NCI-H748 treated with DMSO at 0.1 percent for 48 hours (cell line): Measurements from ENCODE around the gene ARHGAP32.
"Not testable (repeated sequence)": the region's sequence is repeated elsewhere in the genome, so short reads cannot be mapped to it uniquely, and the experiment has no call there.

Source experiments
- DNase-seq: peaks from one replicate; lab custom pipeline; 2025; lab: John Stamatoyannopoulos, UW

The ARHGAP32 gene

DNA sequence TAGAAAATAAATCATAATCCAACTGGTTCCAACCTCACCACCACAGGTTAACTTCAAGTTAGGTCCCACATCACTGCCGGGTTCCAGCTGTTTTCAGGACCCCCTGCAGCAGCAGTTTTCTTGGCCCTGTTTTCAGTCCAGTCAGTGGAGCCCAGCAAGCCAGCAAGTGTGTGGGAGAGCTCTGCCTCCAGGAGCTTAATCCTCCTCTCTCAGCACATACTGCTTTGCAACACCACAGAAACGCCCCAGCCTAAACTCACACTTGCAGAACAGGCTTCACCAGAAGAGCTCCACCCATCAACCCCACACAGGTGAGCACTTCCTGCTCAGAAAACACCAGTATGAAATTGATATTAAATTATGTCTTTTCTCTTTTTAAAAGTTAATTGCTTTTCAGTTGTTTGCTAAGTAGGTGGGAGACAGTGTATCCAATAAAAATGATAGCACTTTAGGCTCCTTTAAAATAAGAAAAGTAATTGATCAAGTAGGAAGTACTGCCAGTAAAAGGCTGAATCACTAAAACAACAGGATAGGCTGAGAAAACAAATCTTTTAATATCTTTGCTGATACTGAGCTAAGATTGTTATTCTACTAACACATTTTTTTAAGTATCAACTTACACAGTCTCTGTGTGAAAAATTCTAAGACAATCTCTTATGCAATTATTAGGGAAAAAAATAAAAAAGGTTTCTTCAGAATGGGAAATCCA, 168.0 kb downstream of the ARHGAP32 start:
- DNase-seq = peak; percentile 45

DNA sequence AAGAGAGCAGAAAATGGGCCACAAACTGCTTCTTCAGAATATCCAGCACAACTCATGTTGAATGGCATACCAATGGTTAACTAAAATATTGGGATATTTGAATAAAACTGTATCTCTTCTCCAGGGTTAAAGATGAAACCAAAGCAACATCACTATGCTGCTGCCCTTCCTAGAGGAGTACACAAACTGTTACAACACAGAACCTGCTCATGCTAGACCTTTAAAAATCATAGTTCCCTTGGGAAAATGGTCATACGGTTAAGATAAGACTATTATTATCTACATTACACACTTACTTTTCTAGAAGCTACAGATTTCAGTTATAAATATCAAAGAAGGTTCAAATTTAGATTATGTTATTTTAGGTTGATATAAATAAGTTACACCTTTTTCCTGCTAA, 170.8 kb downstream of the ARHGAP32 start:
- no peak for DNase-seq

DNA sequence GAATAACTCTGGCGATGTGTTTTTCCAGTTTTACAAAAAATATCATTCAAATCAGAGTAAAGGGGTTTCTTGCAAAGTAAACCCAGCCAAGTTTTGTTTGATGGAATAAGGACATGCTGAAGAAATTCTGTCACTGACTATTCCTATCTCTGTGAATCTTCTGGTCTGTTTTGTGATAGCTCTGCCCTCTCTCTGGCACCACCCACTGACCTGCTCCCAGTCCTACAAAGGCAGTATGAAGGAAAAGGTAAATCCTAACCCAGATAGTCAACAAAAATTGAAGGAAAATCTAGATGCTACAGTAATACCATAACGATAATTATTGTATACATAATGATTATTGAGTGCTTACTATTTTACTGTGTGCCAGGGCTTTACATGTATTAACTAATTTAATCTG, 173.1 kb downstream of the ARHGAP32 start:
- DNase-seq = no peak

GRCh38 chr11:129018126-129018525, 174.0 kb downstream of the ARHGAP32 start:
- DNase-seq = no peak

- no peak for DNase-seq
Observed at GRCh38 chr11:129013737-129014475, 178.2 kb downstream of the ARHGAP32 start.

DNA sequence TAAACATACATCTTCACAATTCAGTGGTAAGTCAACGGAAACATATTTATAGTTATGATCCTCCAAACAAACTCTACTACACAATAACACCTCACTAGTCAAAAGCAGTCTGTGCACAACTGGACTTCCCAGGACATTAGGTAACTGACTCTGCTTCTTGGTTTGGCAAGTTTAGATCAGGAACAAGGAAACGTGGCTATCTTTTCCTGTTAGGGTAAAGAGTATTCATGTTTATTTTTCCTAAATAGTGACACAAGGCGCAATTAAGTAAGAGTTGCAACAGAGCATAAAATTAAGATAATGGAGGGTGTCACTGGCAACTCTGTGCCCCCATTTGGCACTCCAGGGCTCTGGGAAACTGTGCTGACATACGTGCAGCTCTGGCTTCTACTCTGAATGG, 179.2 kb downstream of the ARHGAP32 start:
- no peak for DNase-seq

DNA sequence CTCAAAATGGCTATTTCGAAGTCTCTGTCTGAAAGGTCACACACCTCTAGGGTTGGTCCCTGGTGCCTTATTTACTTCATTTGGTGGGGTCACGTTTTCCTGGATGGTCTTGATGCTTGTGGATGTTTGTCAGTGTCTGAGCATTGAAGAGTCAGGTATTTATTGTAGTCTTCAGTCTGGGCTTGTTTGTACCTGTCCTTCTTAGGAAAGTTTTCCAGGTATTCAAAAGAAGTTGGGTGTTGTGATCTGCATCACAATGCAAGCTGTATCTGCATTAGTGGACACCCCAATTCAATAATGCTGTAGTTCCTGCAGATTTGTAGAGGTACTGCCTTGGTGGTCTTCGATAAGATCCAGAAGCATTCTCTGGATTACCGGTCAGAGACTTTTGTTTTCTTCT, 186.0 kb downstream of the ARHGAP32 start:
- DNase-seq = no peak

DNA sequence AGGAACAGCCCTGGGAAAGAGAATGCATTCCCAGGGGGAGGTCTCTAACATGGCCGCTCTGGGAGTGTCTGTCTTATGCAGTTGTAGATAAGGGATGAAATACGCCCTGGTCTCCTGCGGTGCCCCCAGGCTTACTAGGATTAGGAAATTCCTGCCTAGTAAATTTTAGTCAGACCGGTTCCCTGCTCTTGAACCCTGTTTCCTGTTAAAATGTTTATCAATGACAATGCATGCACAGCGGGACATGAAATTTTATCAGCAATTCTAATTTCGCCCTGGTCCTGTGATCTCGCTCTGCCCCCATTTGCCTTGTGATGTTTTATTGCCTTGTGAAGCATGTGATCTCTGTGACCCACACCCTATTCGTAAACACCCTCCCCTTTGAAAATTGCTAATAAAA, 193.0 kb downstream of the ARHGAP32 start:
- DNase-seq = not testable (repeated sequence)

DNA sequence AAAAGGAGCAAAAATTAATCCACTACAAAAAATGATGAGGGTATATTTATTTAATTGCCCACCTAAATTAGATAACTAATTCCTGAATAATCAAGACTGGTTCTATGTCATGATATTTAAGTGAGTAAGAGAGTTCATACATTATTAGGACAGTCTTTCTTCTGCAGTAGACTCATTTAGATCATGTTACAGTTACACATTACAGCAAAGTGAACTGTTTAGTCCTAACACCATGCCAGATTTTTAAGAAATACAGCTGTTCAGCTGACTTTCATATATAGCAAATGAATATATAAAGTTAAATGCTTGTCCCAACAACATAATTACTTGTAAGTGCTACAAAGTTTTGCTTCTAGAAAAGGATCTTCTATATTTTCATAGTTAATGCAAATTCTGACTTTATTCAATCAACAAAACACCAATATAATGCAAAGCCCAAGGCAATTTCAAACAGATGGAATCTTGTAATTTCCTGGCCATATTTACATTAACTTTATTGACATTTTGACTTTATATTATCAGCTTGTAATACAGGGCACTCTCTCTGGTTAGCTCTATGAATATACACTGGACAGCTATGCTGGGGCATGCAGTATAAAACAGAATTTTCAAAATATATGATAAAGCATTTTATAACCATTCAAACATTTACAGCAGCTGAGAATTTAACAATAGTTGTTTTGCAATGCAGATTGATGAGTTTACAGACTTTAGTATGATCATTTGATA, 203.7 kb downstream of the ARHGAP32 start:
- DNase-seq = no peak

- DNase-seq = no peak
Observed at GRCh38 chr11:128985880-128986279, 206.2 kb downstream of the ARHGAP32 start.

GRCh38 chr11:128983023-128983422, 209.1 kb downstream of the ARHGAP32 start:
- no peak for DNase-seq

GRCh38 chr11:128981254-128981653, 210.9 kb downstream of the ARHGAP32 start:
- no peak for DNase-seq

DNA sequence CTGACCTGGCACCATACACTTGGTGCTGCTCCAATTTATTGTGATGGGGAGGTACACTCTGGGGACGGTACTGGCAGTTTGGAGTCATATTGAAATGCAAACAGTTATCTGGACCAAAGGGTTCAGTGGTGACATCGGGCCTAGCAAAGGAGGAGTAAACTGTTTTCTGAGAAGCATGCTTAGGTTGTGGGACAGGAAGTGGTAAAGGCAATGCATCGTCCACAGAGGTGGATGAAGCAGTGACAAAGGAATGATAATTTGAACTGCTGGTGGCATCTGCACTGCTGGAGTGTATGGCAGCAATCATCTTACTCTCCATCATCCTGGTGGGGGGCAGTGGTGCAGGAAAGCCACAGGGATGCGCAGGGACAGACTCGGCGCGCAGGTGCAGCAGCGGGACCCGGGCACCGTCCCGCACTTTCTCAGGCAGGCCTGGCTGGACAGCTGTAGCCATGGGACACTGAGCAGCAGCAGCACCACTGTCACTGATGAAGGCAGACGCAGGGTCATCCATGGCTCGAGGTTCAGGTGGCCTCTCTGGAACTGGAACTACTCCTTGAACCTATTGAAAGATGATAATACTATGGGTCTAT, 221.4 kb downstream of the ARHGAP32 start:
- no peak for DNase-seq

DNA sequence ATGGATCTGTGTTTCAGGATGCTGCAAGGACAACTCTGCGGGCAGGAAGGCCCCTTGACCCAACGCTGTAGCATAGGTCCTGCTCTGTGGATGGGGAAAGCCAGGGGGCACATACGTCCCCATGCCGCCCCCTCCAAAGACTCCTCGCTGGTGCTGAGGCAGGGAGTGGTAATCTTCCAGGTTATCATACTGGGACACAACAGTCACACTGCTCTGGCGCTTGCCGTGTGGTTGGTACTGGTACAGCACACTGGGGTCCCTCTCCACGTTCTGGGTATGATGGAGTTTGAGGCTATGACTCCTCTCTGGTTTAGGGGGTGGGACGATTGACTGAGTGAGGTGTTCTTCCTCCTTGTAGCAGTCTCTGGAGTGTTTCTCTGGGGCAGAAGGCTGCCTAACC, 223.2 kb downstream of the ARHGAP32 start:
- no peak for DNase-seq

GRCh38 chr11:128967578-128967977, 224.5 kb downstream of the ARHGAP32 start:
- no peak for DNase-seq

GRCh38 chr11:128965485-128965884, 226.6 kb downstream of the ARHGAP32 start:
- DNase-seq = no peak

- no peak for DNase-seq
Observed at GRCh38 chr11:128964463-128964930, 227.6 kb downstream of the ARHGAP32 start.

DNA sequence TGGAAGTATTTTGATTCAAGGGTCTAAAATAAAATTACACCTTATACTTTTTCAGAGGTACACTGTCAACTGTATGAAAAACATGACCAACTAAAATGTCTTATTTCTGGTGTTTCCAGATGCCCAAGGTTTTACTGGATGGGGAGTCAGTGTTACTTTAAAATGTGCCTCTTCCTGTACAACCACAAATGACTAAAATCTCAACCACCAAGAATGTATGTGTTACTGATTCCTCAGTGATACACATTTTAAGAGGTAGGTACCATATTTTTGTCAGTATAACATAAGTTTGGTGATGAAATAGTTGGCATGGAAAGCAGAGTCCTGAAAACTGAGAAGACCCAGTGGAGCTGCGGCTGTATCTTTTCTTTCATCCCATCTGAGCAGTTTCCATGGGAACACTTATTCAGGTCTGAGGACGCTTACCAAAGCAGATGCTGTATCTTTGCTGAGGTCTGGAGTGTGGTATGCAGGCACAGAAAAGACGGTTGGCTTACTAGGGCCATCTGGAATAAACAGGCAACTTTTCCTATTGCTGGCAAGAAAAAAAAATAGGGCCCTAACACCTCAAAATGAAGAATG, 228.3 kb downstream of the ARHGAP32 start:
- no peak for DNase-seq

DNA sequence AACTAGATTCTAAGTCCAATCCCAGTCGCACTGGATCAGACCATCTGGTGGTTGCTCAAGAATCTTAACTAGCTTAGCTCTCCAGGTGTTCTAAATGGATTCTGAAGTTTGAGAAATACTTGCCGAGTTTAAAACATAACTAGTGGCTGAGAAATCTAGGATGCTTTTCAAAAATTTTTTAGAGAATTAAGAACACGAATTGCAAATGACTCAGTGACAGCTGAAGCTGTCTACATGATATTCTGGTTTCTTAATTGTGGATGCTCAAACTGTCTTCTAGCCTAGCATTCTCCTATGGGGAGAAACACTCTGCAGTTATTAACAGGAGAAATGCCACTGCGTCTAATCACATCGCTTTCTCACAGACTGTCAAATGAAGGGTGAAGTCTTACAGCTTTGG, 229.2 kb downstream of the ARHGAP32 start:
- DNase-seq = no peak

- no peak for DNase-seq
Observed at GRCh38 chr11:128961645-128962044, 230.5 kb downstream of the ARHGAP32 start.

DNA sequence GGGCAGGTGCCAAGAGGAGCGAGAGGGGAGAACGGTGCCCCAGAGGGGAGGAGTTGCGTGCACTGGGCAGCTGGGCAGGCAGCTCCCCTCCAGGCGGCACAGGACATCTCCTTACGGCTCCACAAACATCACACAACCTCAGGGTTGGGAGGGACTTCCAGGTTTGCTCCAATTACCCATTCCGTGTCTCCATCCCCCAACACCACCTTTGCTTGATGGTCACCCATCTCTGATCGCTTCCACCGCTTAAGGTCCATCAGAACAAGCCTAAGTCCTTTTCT, 235.0 kb downstream of the ARHGAP32 start:
- no peak for DNase-seq
